Panc1 (cell line): ENCODE measurements around the gene TRAK2. TPM values are rescaled to one million over a fixed set of nuclear protein-coding genes. Genes with fewer than 3 reads are reported as not detected.

Experiments
- ATAC-seq: fragments of 200-7000 bp; cut with Tn5 transposase; 2 replicates; pipeline ENCODE4 v1.9.1; 2020; ENCODE audit warnings: mild to moderate bottlenecking, moderate library complexity
- BruUV-seq: library from RNA; stranded (reverse); fragments of 400-500 nt; replicated peaks from 2 replicates; lab custom pipeline; 2021; lab: Mats Ljungman, UMichigan
- CTCF ChIA-PET: fragments of 300-600 bp; sonication (Branson Sonifier 250); formaldehyde crosslinking; loops from one replicate; lab custom pipeline; 2022; ENCODE audit warnings: antibody characterized with exemption; lab: Charles Lee
- POLR2A ChIA-PET: fragments of 300-600 bp; sonication (Branson Sonifier 250); formaldehyde crosslinking; loops from one replicate; lab custom pipeline; 2022; ENCODE audit warnings: antibody characterized with exemption; lab: Charles Lee
- DNase-seq: peaks from one replicate; pipeline ENCODE4 v3.0.0-alpha.2; 2010; ENCODE audit warnings: low read depth, low spot score
- H3K27ac ChIP-seq: 2 replicates; pipeline ENCODE4 v1.5.1; 2011; ENCODE audit warnings: mild to moderate bottlenecking, low read length, inconsistent platforms
- H3K27me3 ChIP-seq: fragments of 200-500 bp; sonication (Bioruptor generic); 2 replicates; pipeline ENCODE4 v1.6.0; 2014; ENCODE audit warnings: low read length, inconsistent platforms; ENCODE audit not compliant: control insufficient read depth, insufficient read depth
- H3K36me3 ChIP-seq: fragments of 200-500 bp; sonication (Bioruptor generic); 2 replicates; pipeline ENCODE4 v1.5.1; 2014; ENCODE audit warnings: inconsistent platforms, mild to moderate bottlenecking, low read length, moderate library complexity; ENCODE audit not compliant: control insufficient read depth, insufficient read depth
- H3K4me1 ChIP-seq: 2 replicates; pipeline ENCODE4 v1.5.1; 2011; ENCODE audit warnings: inconsistent platforms, mild to moderate bottlenecking, low read length, moderate library complexity; ENCODE audit not compliant: control insufficient read depth, insufficient read depth
- H3K4me3 ChIP-seq, 2 experiments: 2 replicates each; pipeline ENCODE4 v1.5.1; 2011 to 2012; ENCODE audit warnings: low read depth in 2 of 2, low read length in 2 of 2, mild to moderate bottlenecking in 2 of 2, inconsistent platforms in 1 of 2, moderate library complexity in 1 of 2
- H3K9me3 ChIP-seq: fragments of 200-500 bp; sonication (Bioruptor generic); 2 replicates; pipeline ENCODE4 v1.5.1; 2014; ENCODE audit warnings: low read depth, mild to moderate bottlenecking, inconsistent platforms, low read length, moderate library complexity; ENCODE audit not compliant: control insufficient read depth, insufficient read depth
- POLR2AphosphoS5 ChIP-seq: IDR thresholded peaks from 2 replicates; pipeline ENCODE4 v1.6.1; 2012; ENCODE audit warnings: mild to moderate bottlenecking, low read depth, low read length, moderate library complexity
- SIN3A ChIP-seq: IDR thresholded peaks from 2 replicates; pipeline ENCODE4 v1.6.1; 2012; ENCODE audit warnings: low read depth, mild to moderate bottlenecking, low read length, moderate library complexity, borderline replicate concordance; ENCODE audit not compliant: insufficient read depth
- TCF7L2 ChIP-seq: IDR thresholded peaks from 2 replicates; pipeline ENCODE4 v1.6.1; 2011; ENCODE audit warnings: mild to moderate bottlenecking, low read depth, low read length, inconsistent platforms
- in situ Hi-C: cut with HindIII; loops from 2 replicates; pipeline ENCODE4 v1.10.0; 2016; ENCODE audit warnings: low sequenced_read_pairs, low pct_unique_long_range_greater_than_20kb
- intact Hi-C: fragments of 100-400 bp; cut with micrococcal nuclease; formaldehyde crosslinking; loops from one replicate; pipeline ENCODE4 v1.10.0; 2022; ENCODE audit not compliant: unreplicated experiment
- total RNA-seq: library from RNA; stranded (reverse); gene quantifications from one replicate; pipeline ENCODE4 v1.2.1, GENCODE V29; 2021; ENCODE audit not compliant: unreplicated experiment
- TF ChIP-seq, protein P1 (sequence below): fragments of 450-650 bp; IDR thresholded peaks from 2 replicates; pipeline ENCODE4 v1.5.1; 2017; ENCODE audit warnings: mild to moderate bottlenecking
- TF ChIP-seq, protein P2 (sequence below), 2 experiments: IDR thresholded peaks; 2 replicates each; pipeline ENCODE4 v1.6.1; 2011 to 2012; ENCODE audit warnings: low read depth in 2 of 2, control low read depth in 1 of 2, low read length in 1 of 2, mild to moderate bottlenecking in 1 of 2, moderate library complexity in 1 of 2; ENCODE audit not compliant: insufficient read depth in 1 of 2

The TRAK2 gene
- total RNA-seq, 1 experiment from 2014 or later: 35.7 TPM

DNA sequence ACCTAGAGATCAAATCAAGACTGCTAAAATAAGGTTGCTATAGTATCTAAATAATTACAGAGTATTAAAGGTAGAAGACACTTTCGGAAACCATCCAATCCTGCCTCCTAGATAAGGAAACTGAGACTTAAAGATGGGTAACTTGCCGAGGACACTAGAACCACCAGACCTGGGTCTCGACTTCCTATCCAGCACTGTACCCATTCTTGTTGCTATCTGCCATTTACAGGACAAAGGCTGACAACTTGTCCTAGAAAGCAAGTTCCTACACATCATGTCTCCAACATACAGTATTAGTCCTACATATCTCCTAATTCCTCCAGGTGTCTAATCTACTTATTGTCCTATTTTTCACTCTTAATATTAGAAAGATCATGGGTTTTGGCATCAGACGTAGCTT lies 37.7 kb downstream of the TRAK2 start:
- ATAC-seq: no peak
- no peak overlapping the region for H3K4me3 ChIP-seq
- intact Hi-C loops (no loop called here), in situ Hi-C loops (no loop called here)
- H3K27me3 ChIP-seq: no peaks in the 10 kb centered on the region
- H3K4me1 ChIP-seq: no peaks in the 10 kb centered on the region
- no peak for DNase-seq
- no peaks in the 10 kb centered on the region for H3K9me3 ChIP-seq
- H3K36me3 ChIP-seq: no peaks in the 10 kb centered on the region
- ChIA-PET POLR2A (no interaction called here), CTCF (interaction anchor here (0.6 kb wide), 1 partner anchor 164 kb away, joined by 3 read pairs; no protein-coding TSS in a partner anchor)
- TF ChIP-seq POLR2AphosphoS5: no peak
- no peak for TF ChIP-seq SIN3A
- TF ChIP-seq, protein P1, sequence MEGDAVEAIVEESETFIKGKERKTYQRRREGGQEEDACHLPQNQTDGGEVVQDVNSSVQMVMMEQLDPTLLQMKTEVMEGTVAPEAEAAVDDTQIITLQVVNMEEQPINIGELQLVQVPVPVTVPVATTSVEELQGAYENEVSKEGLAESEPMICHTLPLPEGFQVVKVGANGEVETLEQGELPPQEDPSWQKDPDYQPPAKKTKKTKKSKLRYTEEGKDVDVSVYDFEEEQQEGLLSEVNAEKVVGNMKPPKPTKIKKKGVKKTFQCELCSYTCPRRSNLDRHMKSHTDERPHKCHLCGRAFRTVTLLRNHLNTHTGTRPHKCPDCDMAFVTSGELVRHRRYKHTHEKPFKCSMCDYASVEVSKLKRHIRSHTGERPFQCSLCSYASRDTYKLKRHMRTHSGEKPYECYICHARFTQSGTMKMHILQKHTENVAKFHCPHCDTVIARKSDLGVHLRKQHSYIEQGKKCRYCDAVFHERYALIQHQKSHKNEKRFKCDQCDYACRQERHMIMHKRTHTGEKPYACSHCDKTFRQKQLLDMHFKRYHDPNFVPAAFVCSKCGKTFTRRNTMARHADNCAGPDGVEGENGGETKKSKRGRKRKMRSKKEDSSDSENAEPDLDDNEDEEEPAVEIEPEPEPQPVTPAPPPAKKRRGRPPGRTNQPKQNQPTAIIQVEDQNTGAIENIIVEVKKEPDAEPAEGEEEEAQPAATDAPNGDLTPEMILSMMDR: no peak
- TF ChIP-seq TCF7L2: no peak
- TF ChIP-seq, protein P2, sequence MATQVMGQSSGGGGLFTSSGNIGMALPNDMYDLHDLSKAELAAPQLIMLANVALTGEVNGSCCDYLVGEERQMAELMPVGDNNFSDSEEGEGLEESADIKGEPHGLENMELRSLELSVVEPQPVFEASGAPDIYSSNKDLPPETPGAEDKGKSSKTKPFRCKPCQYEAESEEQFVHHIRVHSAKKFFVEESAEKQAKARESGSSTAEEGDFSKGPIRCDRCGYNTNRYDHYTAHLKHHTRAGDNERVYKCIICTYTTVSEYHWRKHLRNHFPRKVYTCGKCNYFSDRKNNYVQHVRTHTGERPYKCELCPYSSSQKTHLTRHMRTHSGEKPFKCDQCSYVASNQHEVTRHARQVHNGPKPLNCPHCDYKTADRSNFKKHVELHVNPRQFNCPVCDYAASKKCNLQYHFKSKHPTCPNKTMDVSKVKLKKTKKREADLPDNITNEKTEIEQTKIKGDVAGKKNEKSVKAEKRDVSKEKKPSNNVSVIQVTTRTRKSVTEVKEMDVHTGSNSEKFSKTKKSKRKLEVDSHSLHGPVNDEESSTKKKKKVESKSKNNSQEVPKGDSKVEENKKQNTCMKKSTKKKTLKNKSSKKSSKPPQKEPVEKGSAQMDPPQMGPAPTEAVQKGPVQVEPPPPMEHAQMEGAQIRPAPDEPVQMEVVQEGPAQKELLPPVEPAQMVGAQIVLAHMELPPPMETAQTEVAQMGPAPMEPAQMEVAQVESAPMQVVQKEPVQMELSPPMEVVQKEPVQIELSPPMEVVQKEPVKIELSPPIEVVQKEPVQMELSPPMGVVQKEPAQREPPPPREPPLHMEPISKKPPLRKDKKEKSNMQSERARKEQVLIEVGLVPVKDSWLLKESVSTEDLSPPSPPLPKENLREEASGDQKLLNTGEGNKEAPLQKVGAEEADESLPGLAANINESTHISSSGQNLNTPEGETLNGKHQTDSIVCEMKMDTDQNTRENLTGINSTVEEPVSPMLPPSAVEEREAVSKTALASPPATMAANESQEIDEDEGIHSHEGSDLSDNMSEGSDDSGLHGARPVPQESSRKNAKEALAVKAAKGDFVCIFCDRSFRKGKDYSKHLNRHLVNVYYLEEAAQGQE (IDR thresholded peaks at IDR 0.05; ENCODE audit: insufficient read depth in 1 of 2, low read depth in 2 of 2, low read length in 1 of 2): no peak
- no peak overlapping the region for H3K27ac ChIP-seq
- BruUV-seq: no TSS peak

DNA sequence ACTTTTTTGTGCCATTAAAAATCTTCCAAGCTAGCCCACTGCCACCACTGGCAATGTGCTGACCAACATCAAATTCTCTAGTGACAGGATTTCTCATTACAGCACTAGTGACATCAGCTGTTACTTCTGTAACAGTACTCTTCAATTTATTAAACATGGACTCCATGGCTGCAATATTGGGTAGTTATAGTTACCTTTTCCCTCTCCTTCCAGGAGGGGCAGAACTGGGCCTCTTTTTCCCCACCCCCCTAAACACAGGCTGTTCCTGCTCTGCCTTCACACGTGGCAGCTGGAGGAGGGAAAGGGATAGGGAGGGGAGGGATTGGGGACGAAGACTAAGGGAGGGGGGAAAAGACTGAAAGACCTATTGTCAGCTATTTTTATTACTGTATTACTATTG lies 38.1 kb downstream of the TRAK2 start:
- ChIA-PET CTCF (no interaction called here), POLR2A (no interaction called here)
- in situ Hi-C loops: no loop called here
- Histone ChIP-seq H3K36me3 (no peaks in the 10 kb centered on the region), H3K27me3 (no peaks in the 10 kb centered on the region), H3K9me3 (no peaks in the 10 kb centered on the region), H3K27ac (no peak overlapping the region), H3K4me1 (no peaks in the 10 kb centered on the region), H3K4me3 (no peak overlapping the region)
- ATAC-seq: no peak
- TF ChIP-seq SIN3A: no peak
- TF ChIP-seq, protein P2 (IDR thresholded peaks at IDR 0.05; ENCODE audit: insufficient read depth in 1 of 2, low read depth in 2 of 2, low read length in 1 of 2): no peak
- no peak for DNase-seq
- no TSS peak for BruUV-seq
- intact Hi-C loops: no loop called here
